NCI-H524 (cell line): ENCODE measurements around the gene SIGLECL1.

Source experiments
- DNase-seq, 2 experiments: peaks; one replicate each; lab custom pipeline; 2025; lab: John Stamatoyannopoulos, UW

Gene SIGLECL1

DNA sequence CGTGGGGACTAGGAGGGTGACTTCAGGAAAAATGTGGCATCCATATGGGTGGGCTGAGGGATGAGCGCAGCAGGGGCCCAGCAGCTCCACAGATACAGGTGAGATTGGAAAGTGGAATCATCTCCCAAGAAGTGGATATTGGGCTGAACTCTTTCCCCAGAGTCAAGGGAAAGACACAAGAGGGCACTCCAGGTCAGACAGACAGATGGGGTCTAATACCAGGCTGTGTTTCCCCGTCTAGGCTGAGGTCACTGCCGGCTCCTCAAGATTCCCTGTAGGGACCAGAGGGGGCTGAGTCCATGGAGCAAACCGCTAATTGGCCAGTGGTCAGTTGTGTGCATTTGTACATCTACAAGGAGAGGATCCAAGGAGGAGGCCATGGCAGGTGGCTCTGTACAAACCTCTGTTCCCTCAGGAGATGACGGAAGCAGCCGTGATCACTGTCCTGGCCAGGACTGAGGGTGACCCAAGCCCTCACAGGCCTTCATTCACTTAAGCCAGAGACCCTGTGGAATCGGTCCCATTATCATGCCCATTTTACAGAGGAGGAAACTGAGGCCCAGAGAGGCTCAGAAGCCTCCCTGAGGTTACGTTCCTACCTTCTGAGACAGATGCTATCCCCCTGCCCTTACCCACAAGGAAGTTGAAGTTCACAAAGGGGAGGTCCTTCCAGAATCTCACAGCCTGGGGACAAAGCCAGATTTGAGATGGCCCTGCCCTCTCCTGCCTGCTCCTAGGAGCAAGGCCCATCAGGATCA lies 45.6 kb downstream of the SIGLECL1 start:
- no peak for DNase-seq

DNA sequence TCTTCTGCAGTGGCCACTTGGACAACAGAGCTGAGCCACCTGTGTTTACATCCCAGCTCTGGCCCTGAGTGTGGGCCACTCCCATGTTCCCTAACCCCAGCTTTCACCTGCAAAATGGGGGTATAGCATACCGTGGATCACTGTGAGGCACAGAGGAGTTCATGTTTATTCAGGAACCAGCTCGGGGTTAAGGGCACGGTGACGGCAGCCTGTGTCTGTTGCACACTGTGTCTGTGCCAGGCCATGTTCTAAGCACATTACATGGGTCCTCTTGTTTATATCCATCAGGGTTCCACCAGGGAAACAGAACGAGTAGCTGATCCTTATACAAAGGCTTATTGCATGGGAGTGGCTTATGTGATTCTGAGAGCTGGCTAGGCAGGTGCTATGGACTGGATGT lies 46.5 kb downstream of the SIGLECL1 start:
- DNase-seq: no peak

DNA sequence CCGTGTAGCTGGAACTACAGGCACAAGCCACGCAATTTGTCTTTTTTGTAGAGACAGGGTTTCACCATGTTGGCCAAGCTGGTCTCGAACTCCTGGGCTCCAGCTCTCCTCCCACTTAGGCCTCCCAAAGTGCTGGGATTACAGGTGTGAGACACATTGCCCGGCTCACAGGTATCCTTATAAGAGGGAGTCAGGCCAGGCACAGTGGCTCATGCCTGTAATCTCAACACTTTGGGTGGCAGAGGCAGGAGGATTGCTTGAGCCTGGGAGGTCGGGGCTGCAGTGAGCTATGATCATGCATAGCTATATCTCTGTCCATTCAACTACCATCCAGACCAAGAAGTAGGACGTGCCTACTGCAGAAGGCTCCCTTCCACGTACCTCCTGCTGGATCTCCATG lies 50.4 kb downstream of the SIGLECL1 start:
- no peak for DNase-seq

DNA sequence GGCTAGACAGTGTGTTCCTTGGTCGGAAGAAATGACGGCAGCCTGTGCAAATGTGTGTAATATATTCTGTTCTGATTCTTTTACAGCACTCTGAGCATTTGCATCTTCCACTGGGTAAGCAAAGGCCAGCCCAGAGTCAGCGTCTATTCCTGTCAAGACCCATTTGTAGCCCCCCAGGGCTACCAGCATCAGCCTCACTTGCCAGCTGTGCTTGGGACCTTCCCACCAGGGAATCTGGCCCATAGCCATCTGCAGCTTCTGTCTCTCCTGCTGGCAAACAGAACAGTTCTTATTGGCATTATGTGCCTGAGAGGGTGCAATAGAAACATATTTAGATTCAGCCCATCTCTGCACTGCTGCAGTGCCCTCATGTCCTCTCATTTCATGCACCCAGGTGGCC lies 54.6 kb downstream of the SIGLECL1 start:
- DNase-seq: no peak

DNA sequence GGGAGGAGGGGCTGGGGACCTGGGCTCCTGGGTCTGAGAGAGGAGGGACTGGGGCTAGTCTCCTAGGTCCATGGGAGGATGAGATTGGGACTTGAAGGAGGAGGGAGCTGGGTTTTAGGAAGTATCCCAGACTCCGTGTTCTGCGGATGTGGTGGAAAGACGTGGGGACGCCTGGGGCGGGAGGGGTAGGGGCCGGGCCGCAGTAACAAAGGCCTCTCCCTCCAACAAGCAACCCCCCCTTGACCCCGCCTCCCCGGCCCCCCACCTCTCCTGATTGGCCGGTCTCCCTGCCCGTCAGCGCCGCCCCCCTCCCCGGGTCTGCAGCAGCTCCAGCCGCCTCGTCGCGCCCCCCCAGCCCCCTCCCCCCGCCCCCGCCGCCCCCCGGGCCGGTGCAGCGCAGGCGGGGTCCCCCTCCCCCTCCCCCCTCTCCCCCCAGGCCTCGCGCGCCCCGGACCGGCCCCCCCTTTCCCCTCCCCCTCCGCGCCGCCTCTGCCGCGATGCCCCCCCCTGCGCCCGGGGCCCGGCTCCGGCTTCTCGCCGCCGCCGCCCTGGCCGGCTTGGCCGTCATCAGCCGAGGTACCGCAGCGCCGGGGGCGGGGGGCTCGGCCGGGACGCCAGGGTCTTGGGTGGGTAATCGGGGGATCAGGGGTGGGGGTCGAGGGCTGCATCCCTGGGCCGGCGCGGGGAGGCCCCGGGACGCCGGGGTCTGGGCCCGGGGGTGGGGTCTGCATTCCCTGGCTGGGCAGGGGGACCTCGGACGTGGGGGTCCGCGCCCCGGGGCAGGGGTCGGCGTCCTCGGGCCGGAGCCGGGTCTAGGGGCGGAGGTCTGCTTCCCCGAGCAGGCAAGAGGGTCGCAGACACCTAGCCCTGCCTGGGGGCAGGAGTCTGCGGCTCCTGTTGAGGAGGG lies 60.7 kb downstream of the SIGLECL1 start, which contains the start of gene IGLON5:
Gene IGLON5 (plus strand): TSS at position 294 of the 907 bp plus-strand sequence. CDS start 204 bp downstream, at position 498.
- DNase-seq: no peak

- DNase-seq: no peak
These were observed 65.8 kb downstream of the SIGLECL1 start for GRCh38 chr19:51316688-51317087.

- DNase-seq: no peak
These were observed 66.5 kb downstream of the SIGLECL1 start for GRCh38 chr19:51317376-51317775.

GRCh38 chr19:51317968-51318367 lies 67.1 kb downstream of the SIGLECL1 start:
- no peak for DNase-seq
